A549 (cell line): ENCODE data around the gene DAB2.

ENCODE experiments used
- CTCF ChIP-seq: fragments of >200 bp; sonication (Bioruptor Twin); formaldehyde crosslinking; IDR thresholded peaks from 3 replicates; pipeline ENCODE4 v1.5.1; 2016
- POLR2A ChIP-seq: IDR thresholded peaks from 2 replicates; pipeline ENCODE4 v1.6.1; 2012; ENCODE audit warnings: mild to moderate bottlenecking, low read length
- ZFP36 ChIP-seq: fragments of 450-650 bp; IDR thresholded peaks from 2 replicates; pipeline ENCODE4 v1.6.1; 2014; ENCODE audit warnings: borderline replicate concordance; ENCODE audit not compliant: partially characterized antibody

- TF ChIP-seq CTCF, result no peak
- TF ChIP-seq POLR2A, result no peak
- TF ChIP-seq ZFP36, result no peak
Measured at GRCh38 chr5:39411985-39412384, 12.8 kb downstream of the DAB2 start.
